Renal pelvis (tissue), 4 donors: ENCODE measurements around the gene VPS39. TPM values are rescaled to one million over a fixed set of nuclear protein-coding genes. Genes with fewer than 3 reads are reported as not detected.

Source experiments
- DNase-seq: peaks from one replicate; pipeline ENCODE4 v3.0.0-alpha.2; 2013
- polyA plus RNA-seq, 3 donors: library from polyadenylated mRNA; unstranded; fragments of 120-200 nt; gene quantifications; one replicate each; pipeline ENCODE4 v1.2.1, GENCODE V29; 2013; ENCODE audit not compliant: insufficient read length in 3 of 3

The VPS39 gene
- polyA plus RNA-seq, 3 donors: 58.1 to 88.5 (median 83.8) TPM

DNA sequence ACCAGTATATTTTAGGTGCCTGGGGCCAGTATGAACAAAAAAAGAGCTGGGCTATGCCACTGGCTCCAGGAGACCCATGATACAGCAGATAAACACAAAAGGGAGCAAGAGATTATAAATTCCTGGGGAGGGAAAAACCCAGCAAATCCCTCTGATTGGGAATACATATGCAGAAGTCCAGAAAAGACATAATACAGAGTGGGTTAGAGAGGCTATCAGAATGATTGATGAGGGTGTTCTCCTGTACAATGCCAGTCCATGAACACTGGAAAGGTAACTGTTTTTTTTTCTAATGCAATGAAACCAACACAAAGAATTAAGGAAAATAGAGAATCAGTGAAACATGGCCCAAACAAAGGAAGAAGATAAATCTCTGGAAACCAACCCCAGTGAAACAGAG lies 5.4 kb upstream of the VPS39 start:
- no peak for DNase-seq

DNA sequence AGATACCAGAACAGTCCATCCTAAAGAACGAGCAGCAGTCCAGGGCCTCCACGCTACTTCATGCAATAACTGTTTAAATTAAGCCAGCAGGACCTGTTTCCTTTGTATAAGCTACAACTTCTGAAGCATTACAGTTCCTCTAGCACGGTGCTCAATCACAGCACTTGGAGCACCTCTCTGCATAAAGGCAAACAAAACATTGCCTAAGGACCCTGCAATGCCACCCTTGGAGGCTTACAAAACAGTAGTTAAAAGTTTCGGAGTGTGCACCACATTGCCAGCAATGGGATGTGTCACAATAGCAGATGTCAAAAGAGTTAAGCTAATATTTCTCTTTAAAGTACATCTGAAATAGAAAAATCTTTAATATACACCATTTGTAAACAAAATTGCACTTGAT lies 2.6 kb upstream of the VPS39 start:
- no peak for DNase-seq

DNA sequence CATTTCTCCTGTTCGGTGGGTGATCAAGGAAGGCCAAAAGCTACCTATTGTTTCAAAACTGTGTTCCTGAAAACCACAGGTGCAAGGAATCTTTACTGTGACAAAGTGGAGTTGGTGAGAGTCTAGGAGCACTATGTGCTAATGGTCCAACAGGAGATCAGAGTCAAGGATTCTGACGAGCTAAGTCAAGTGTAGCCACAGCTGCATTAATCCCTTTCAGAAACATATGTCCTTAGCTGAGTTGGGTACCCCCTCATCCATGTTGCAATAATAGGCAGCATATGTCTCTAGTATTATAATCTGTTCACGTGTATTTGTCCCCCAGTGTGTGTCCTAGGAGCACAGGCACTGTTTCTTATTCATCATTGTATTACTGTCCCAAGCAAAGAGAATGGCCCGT lies 1.7 kb downstream of the VPS39 start:
- no peak for DNase-seq

DNA sequence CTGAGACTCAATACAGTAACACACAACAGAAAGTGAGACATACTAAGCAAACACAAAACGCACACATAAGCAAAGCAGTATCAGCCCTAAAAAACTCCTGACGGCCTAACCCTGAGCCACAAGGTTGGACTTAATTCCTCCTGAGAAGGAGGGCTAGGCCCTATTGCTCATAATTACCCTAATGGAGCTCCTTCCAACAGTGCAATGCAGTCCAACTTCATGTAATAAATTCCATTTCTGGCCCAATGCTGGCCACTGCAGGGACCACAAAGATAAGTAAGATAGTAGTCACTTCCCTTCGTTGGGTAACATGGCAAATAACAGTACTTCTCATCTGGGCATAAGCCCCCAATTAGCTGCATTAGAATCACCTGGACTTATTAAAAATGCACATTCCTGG lies 4.2 kb downstream of the VPS39 start:
- no peak for DNase-seq

DNA sequence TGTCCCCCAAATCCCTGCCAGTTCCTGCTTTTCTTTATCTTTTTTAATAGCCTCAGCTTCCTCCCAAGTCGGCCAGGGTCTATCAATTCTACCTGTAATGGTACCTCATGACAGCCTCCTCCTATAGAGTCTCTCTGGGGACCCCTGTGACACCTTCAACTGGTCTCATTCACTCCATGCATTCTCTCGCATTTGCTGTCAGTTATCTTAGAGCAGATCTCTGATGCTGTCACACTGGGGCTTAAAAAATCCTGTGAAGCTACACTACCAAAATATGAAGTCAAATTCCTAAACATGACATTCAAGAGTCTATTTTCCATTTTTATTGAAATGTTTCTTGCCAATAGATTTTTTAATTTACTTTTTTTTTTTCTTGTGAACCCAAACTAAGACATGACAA lies 5.5 kb downstream of the VPS39 start:
- DNase-seq: no peak

- no peak for DNase-seq
Observed at GRCh38 chr15:42201801-42202200, 6.3 kb downstream of the VPS39 start.

DNA sequence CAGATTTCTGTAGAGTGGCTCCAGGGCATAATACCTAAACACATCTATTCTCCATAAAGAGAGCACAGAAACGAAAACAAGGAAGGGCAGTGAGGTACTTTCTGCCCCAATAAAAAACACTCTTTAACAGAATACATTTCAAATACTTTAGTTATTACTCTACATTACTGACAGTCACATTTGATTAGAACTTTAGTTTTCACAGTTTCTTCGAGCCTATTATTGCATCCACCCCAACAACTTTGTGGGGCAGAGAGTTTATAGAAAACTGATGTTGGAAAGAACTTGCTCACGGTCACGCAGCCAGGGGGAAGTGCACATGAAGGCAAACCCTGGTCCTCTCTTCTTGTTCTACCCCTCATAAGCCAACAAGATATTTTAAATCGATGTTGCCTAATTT lies 9.0 kb downstream of the VPS39 start:
- DNase-seq: no peak

GRCh38 chr15:42198516-42198915 lies 9.6 kb downstream of the VPS39 start:
- DNase-seq: no peak

DNA sequence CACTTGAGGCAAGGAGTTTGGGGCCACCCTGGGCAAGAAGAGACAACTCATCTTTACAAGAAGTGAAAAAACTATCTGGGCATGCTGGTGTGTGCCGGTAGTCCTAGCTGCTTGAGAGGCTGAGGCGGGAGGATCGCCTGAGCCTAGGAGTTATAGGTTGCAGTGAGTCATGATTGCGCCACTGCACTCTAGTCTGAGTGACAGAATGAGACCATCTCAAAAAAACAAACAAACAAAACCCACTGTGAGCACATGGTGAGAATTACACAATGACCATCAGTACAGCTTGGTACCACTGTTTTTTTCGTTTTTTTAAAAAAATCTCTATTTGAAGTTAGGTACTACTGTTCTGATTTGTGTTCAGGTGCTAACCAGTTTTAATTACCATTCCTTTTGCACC lies 13.6 kb downstream of the VPS39 start:
- DNase-seq: no peak

GRCh38 chr15:42193383-42193782 lies 14.7 kb downstream of the VPS39 start:
- no peak for DNase-seq

DNA sequence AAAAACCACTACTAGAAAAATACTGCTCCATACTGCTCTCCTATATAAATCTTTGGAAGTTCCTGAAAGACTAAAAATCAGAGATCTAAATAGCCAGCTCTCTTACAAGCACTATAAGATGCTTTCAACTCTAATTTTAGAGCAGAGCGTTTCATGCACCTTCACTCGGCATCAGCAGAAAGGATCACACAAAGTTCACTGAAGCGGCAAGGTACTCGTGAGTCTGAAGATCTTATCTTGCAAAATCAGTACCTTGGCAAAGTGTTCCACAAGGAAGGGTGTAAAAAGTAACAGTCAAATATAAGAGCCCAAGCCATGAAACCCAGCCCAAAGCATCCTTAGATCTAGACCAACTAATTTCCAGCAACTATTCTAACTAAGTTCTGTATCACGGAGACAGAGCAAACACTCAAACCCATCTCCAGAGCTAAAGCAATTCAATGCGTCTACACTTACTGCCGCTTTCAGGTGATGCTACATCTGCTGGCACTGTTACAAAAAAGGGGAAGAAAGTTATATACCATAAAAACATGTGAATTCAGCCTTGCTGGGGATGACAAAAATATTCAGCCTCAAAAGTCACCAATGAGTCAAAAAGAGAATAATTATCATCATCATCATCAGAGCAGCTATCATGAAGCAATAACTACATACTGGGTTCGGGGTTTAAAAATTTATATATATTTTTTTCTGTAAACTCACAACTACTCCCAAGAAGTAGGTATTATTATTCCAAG lies 16.3 kb downstream of the VPS39 start:
- no peak for DNase-seq

- DNase-seq: no peak
Observed at GRCh38 chr15:42190370-42190769, 17.7 kb downstream of the VPS39 start.

DNA sequence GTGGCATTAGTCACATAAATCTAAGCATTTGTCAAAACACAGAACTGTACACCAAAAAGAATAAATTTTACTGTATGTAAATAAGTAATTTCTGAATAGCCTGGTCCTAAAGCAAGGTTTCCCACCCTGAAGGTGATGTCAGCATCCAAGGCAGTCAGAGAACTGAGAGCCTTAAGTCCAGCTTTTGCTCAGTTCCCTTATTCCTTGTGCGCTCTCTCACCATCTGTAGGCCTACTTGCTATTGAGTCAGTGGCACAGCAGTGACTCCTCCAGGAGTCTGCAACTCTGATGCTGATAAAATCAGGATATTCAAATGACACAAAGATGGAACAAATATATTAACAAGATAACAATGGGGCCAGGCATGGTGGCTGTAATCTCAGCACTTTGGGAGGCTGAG lies 22.3 kb downstream of the VPS39 start:
- DNase-seq: no peak

DNA sequence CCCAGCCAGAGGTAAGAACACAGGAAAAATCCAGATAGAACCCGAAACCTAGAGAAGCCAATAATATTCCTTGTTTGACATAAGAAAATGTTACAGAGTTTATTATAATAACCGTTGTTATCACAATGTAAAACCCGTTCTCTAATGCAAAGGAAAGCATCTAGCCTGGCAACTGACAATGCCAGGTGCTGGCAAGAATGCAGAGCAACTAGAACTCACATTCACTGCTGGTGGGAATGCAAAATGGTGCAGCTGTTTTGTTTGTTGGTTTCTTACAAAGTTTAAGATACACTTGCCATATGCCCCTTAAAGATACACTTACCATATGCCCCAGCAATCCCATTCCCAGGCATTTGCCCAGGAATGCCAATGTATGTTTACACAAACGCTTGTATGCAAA lies 23.4 kb downstream of the VPS39 start:
- no peak for DNase-seq

DNA sequence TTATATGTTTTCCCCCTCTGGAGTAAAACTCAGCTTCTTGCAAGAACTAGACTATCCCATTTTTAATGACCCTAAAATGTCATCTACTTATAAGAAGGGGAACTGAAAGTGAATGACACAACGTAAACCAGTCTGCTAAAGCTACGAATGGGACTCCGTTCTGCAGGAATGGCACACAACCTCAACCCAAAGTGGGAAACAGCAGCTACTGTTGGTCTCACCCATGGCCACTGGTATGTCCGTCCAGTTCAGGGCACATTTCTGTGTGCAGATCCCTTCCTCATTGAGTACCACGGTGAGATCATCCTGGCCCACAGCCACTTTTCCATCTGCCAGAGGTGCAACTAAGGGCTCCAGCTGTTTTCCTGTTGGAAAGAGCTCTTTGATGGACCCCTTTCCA lies 23.8 kb downstream of the VPS39 start:
- DNase-seq: no peak

DNA sequence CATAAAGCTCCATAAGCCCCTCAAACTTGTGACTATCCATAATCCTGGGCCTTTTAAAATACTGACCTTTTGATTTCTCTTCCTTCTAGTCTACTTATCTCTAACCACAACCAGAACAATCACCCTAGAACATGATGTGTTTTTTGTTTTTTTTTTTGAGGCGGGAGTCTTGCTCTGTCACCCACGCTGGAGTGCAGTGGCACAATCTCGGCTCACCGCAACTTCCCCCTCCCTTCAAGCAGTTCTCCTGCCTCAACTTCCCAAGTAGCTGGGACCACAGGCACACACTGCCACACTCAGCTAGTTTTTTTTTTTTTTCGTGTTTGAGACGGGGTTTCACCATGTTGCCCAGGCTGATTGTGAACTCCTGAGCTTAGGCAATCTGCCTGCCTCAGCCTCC lies 25.1 kb downstream of the VPS39 start:
- no peak for DNase-seq

DNA sequence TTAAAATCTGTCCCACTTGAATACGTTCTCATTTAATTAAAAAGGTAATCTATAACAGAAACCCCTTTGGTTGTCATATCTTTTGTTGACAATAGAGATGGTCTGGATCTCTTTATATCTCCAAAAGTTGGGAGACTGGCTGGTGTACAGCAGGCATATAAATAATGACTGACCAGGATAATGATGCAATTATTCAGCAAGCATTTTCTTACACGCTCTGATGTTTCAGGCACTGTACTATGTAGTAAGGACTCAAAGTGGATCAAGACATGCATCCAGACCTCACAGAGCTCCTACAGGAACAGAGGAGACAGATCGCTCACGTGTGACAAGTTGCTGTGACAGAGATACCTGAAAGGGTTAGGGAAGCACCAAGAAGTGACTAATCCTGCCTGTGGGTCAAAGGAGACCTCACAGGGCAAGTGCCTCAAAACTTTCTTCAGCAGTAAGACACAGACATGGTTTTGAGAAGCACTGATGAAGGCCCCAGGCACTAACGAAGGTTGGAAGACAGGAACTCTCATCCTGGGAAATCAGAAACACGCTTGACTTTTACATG lies 25.7 kb downstream of the VPS39 start:
- DNase-seq: no peak

DNA sequence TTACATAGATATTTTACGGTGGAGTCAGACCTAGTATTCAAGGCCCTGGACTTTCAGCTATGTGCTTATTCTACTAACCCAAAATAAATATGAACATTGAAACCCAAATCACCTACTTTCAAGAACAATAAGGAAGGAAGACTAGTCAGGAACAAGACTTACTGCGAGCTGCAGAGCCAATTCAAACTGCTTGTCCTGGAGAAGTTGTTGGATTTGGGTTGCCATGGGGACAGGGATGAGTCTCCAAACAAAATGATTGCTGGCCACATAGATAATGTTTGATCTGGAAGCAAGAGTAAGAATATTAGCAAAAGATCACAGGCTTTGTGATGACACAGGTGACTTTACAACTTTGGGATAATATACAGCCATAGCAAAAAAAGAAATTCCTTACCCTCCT lies 30.0 kb downstream of the VPS39 start:
- no peak for DNase-seq

GRCh38 chr15:42175671-42176070 lies 32.4 kb downstream of the VPS39 start:
- DNase-seq: no peak

GRCh38 chr15:42172475-42172874 lies 35.6 kb downstream of the VPS39 start:
- no peak for DNase-seq

DNA sequence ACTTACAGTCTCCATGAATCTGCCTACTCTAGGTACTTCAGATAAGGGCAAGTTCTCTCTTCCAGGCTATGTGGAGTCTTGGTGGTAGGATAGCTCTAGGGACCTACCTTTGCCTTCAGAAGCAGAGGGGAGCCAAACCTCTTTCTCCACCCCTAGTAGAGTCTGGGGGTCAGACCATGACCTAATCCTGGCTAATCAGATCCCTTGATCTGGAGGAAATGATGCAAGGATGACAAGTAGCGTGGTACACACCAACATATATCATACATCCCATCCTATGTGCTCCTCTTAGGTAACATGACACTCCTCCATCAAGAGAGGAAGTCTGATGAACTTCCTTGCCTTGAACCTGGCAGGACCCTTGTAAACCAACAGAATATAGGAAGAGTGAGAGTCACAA lies 36.3 kb downstream of the VPS39 start:
- no peak for DNase-seq

DNA sequence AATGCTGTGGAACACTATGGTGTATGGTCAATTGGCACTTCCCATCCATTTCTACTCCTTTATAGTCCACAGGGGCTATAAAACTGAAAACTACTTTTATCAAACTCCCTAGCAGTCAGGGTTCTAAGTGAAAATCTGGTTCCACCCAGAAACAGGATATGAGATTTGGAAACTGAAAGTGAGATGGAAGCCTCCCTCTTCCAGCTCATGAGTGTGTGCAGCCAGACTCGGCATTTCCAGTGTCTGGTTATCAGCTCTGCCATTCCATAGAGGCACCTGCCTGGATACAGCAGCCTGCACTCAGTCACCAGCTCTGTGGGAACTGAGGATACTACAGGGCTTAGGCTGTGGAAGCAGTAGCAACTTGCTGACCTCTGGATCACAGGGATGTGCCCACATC lies 37.0 kb downstream of the VPS39 start:
- DNase-seq: no peak

DNA sequence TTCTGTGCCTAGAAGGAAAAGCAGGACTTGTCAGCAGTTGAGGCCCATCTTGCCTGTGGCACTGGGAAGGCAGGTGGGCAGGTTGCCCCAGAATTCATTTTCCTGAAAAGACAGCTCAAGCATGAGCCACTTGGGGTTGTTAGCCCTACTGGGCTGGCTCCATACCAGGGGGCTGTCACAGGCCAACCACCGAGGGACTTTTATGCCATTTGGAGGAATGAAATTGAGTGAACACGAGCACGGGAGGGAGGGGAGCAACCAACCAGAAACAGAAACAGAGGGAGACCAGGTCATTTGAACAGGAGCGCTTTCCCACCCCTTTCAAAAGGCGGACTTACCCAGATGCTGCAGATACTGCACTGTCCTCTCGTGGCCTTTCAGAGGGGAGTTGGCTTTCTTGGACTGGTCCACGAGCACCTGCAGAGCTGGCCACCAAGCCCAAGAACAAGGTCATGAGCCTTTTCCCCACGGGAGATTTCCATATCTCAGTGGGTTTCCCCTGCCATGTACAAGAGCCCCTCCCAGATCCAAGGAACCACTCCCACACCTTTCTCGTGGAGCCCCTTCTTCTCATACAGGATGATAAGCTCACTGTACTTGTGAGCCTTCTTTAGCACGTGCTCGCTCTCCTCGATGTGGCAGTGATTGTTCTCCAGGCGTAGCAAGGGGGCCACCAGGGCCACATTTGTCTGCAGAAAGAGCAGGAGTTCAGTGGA lies 41.7 kb downstream of the VPS39 start:
- no peak for DNase-seq

- no peak for DNase-seq
Observed at GRCh38 chr15:42165106-42165505, 43.0 kb downstream of the VPS39 start.
